Activated CD4-positive, alpha-beta T cell treated with anti-CD3 and anti-CD28 coated beads, Interleukin-2, amount 50 U/mL, for 4 hours (primary cell): ENCODE measurements around the gene SZT2.

Experiments used
- DNase-seq, 2 experiments: peaks; one replicate each; pipeline ENCODE4 v3.0.0-alpha.2; 2020

The SZT2 gene

GRCh38 chr1:43426221-43426620 is 36.5 kb downstream of the SZT2 start:
- DNase-seq = no peak

GRCh38 chr1:43427524-43427923 is 37.8 kb downstream of the SZT2 start:
- no peak for DNase-seq

GRCh38 chr1:43427941-43428340 is 38.2 kb downstream of the SZT2 start:
- no peak for DNase-seq

GRCh38 chr1:43430831-43431230 is 41.1 kb downstream of the SZT2 start:
- no peak for DNase-seq

GRCh38 chr1:43431676-43432075 is 42.0 kb downstream of the SZT2 start:
- DNase-seq = no peak

- DNase-seq = no peak
Measured at GRCh38 chr1:43432171-43432860, 42.6 kb downstream of the SZT2 start.

GRCh38 chr1:43432907-43433306 is 43.2 kb downstream of the SZT2 start:
- no peak for DNase-seq

GRCh38 chr1:43434256-43434655 is 44.6 kb downstream of the SZT2 start:
- no peak for DNase-seq

DNA sequence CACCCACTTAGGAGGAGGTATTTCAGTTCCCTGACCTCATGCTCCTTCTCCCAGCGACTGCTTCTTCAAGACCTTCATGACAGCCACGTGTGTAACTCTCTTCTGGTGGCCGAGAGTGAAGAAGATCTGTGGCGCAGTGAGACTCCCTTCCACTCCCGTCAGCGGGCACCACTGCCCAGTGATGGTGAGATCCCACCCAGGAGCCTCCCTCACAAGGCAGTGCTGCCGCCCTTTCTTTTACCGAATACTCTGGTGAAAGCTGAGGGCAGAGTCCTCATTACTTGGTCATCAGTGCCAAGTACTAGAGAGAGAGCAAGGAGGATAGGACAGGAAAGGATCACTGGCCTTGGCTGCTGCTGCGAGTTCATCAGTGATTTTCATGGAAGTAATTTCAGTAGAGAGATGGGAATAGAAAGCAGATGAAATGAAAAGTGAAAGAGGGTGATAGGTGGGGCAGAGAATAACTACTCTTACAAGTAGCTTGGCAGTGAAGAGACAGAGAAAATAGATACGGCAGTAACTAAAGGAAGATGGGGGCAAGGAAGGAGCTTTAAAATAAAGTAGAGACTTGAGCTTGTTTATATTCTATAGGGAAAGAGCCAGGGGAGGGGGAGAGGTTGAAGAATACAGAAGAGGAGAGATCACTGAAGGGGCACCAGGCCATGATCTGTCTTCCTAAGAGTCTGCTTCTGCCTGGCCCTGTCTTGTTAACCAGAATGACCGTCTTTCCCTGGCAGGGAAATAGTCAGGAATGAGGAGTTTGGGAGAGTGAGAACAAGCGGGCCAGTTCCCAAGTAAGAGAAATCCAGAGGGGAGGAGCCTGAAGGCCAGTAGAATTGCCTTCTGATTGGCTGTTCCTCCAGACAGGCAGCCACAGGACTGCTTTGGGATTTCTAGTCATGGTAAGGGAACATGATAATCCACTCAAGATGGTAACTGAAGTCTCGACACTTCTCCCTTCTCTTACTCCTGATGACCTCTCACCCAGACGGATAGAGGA is 45.7 kb downstream of the SZT2 start:
- DNase-seq = no peak

GRCh38 chr1:43436371-43436770 is 46.7 kb downstream of the SZT2 start:
- no peak for DNase-seq

DNA sequence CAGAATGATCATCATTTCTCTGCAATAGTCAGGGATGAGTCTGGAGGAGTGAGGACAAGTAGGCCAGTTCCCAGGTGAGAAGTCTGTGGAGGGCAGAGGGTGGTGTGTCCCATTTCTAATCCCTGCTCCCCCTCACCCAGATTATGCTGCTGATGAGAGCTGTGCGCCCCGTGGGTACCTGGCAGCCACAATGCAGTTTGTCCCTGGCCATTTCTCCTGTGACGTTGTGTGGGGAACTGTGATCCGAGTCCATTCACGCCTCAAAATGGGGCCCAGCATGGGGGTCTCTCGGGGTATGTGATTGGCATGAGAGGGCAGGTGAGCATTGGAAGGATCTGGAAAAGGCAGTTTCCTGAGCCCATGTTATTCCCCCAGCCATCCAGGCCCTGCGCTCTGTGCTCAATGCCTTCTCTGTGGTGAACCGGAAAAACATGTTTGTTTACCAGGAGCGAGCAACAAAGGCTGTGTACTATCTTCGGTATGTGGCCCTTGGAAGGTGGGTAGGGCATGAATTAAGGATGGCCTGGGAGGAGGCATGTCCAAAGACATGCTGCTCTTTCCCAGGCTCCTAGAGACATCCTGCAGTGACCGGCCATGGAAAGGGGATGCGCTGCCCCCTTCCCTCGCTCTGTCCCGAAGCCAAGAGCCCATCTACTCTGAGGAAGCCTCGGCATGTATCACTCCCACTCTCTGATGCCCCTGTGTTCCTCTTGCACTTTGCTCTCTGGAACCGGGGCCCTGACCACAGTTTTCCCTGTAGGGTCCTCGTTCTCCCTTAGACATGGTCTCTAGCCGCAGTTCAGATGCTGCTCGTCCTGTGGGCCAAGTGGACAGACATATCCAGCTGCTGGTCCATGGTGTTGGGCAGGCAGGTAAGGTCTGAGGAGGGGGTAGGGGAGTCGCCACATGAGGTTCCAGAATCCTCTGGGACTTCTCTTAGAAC is 47.6 kb downstream of the SZT2 start:
- no peak for DNase-seq

DNA sequence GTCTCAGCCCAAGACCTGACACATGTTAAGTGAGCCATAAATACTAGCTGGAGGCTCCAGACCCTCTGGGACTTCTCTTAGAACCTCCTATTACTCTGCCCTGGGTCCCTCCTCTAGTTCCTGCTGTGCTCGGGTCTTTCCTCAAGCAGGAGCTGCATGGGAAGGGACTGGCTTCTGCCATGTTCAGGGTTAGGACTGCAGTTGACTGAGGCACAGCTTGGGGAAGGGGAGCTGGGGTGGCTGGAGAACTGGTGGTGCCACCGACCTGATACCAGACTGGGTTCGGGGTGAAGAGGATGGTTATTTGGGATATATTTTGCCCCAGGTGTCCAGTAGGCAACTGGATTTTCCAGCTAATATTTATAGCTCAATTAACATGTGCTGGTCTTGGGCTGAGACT is 48.3 kb downstream of the SZT2 start:
- DNase-seq = no peak

DNA sequence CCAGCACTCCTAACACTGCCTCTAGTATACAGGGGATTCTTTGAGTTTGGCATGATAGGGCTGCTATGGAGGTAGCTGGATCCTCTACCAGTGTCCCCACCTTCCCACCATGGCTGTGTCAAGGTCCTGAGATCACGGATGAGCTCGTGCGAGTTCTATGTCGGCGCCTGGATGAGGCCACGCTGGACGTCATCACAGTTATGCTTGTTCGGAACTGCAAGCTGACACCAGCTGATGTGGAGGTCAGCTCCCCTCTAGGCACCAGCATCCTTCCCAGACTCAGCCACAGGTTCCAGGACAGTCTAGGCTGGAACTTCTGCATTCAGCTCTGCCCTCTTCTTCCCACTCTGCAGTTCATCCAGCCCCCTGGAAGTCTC is 48.9 kb downstream of the SZT2 start:
- DNase-seq = no peak

GRCh38 chr1:43438953-43439581 is 49.4 kb downstream of the SZT2 start:
- DNase-seq = no peak

DNA sequence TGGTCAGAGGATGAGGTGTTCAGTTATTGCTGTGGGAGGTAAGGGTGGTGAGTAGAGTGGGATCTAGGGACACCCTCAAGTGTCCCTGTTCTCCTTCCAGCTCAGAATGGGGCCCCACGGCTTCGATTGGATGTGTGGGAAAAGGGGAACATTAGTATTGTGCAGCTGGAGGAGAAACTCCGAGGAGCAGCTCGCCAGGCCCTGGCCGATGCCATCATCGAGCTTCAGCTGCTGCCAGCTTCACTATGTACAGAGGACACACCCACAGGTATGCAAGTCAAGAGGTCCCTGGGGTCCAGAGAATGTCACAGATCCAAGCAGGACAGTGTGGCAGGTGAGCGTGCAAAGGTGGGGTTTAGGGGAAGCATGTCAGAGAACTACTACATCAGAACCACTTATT is 50.1 kb downstream of the SZT2 start:
- no peak for DNase-seq

DNA sequence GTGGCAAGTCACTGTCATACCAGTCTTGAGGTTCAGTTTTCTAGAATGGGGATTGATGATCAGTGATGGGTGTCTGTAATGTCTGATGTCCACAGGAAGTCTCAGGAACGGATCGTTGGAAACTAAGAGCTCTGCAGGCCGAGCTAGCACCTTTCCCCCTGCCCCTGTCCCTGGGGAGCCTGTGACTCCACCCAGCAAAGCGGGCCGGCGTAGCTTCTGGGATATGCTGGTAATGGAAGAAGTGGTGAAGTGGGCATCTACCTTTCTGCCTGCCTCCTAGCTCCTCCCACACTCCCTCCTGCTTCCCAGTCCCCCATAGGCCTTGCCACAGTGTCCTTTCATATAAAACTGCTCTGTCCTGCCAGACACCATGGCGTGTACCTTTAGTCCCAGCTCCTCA is 50.7 kb downstream of the SZT2 start:
- DNase-seq = no peak

DNA sequence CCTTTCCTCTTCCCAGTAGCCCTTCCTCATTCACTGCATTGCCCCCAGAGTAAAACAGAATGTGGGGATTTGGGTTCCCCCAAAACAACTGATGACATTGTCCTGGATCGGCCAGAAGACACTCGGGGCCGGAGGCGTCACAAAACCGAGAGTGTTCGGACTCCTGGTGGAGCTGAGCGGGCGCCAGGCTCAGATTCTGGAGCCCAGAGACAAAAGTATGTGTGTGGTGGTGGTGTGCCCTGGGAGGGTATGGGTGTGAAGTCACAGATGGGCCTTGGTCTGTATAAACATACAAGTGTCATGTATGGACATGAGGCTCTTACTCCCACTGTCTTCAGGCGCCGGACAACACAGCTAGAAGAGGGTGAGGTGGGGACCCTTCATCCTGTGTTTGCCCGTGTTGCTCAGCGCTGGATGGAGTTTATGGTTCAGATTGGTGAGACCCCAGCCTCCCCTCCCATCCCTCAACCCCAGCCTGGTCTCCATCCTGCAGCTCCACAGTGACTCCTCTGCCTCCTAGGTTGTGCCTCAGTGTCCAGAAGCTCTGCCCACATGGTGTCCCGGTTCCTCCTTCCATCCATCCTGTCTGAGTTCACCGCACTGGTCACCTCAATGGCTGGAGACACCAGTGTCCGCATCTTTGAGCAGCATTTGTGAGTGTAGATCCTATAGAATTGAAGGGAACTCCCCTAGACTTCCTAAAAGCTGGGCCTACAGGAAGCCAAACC is 51.6 kb downstream of the SZT2 start:
- DNase-seq = no peak

GRCh38 chr1:43441894-43442637 is 52.4 kb downstream of the SZT2 start:
- DNase-seq = no peak

- DNase-seq = no peak
Measured at GRCh38 chr1:43442756-43443155, 53.1 kb downstream of the SZT2 start.

- DNase-seq = no peak
Measured at GRCh38 chr1:43443197-43443946, 53.7 kb downstream of the SZT2 start.
